Hepatocyte (in vitro differentiated cells): ENCODE data around the gene PMCH. TPM values are rescaled to one million over a fixed set of nuclear protein-coding genes. Genes with fewer than 3 reads are reported as not detected.

Source experiments
- DNase-seq: peaks from one replicate; pipeline ENCODE4 v3.0.0-alpha.2; 2016; ENCODE audit warnings: low spot score
- H2AFZ ChIP-seq: fragments of 200-600 bp; sonication (generic); 2 replicates; pipeline ENCODE4 v1.6.0; 2016; ENCODE audit warnings: antibody characterized with exemption, mild to moderate bottlenecking
- H3K27ac ChIP-seq: fragments of 200-600 bp; sonication (generic); 2 replicates; pipeline ENCODE4 v1.5.1; 2016; ENCODE audit warnings: mild to moderate bottlenecking
- H3K27me3 ChIP-seq: fragments of 200-600 bp; sonication (generic); 2 replicates; pipeline ENCODE4 v1.6.1; 2016
- H3K36me3 ChIP-seq: fragments of 200-600 bp; sonication (generic); replicated peaks from 2 replicates; pipeline ENCODE4 v1.5.1; 2016; ENCODE audit warnings: low read depth; ENCODE audit not compliant: insufficient read depth
- H3K4me1 ChIP-seq: fragments of 200-600 bp; sonication (generic); 2 replicates; pipeline ENCODE4 v1.5.1; 2016; ENCODE audit warnings: mild to moderate bottlenecking, moderate library complexity; ENCODE audit not compliant: insufficient read depth
- H3K4me2 ChIP-seq: fragments of 200-600 bp; sonication (generic); 2 replicates; pipeline ENCODE4 v1.6.0; 2016
- H3K4me3 ChIP-seq: fragments of 200-600 bp; sonication (generic); 2 replicates; pipeline ENCODE4 v1.5.1; 2016; ENCODE audit warnings: mild to moderate bottlenecking
- H3K79me2 ChIP-seq: fragments of 200-600 bp; sonication (generic); 2 replicates; pipeline ENCODE4 v1.6.0; 2017; ENCODE audit warnings: mild to moderate bottlenecking
- H3K9me2 ChIP-seq: fragments of 200-600 bp; sonication (generic); replicated peaks from 2 replicates; pipeline ENCODE4 v1.6.0; 2017; ENCODE audit warnings: mild to moderate bottlenecking; ENCODE audit not compliant: insufficient read depth
- H3K9me3 ChIP-seq: fragments of 200-600 bp; sonication (generic); 2 replicates; pipeline ENCODE4 v1.5.1; 2016; ENCODE audit warnings: low read depth, mild to moderate bottlenecking
- H4K20me1 ChIP-seq: fragments of 200-600 bp; sonication (generic); 2 replicates; pipeline ENCODE4 v1.6.0; 2016; ENCODE audit warnings: mild to moderate bottlenecking; ENCODE audit not compliant: insufficient read depth, poor library complexity, severe bottlenecking
- CTCF ChIP-seq: fragments of 200-600 bp; sonication (generic); IDR thresholded peaks from 2 replicates; pipeline ENCODE4 v1.5.1; 2016; ENCODE audit warnings: antibody characterized with exemption, mild to moderate bottlenecking; ENCODE audit not compliant: poor library complexity
- EZH2 ChIP-seq: fragments of 200-600 bp; sonication (generic); IDR thresholded peaks from 2 replicates; pipeline ENCODE4 v1.6.1; 2016; ENCODE audit warnings: antibody characterized with exemption, mild to moderate bottlenecking, borderline replicate concordance
- EZH2phosphoT487 ChIP-seq: fragments of 200-600 bp; sonication (generic); IDR thresholded peaks from one replicate; pipeline ENCODE4 v1.6.1; 2018; ENCODE audit warnings: antibody characterized with exemption, mild to moderate bottlenecking, low read depth, moderate library complexity; ENCODE audit not compliant: unreplicated experiment, severe bottlenecking
- WGBS: methylation state at CpG from one replicate; pipeline ENCODE4 v1.1.6; 2016; ENCODE audit warnings: low lambda C conversion rate; ENCODE audit errors: missing lambda C conversion rate; 5-methylcytosine and 5-hydroxymethylcytosine counted together
- polyA plus RNA-seq: library from polyadenylated mRNA; unstranded; fragments of >200 nt; fragmentation: Nextera tagmentation; extraction: Ambion mirVana; gene quantifications from 2 replicates; pipeline ENCODE4 v1.2.1, GENCODE V29; 2016
- total RNA-seq: library from RNA; depleted of rRNA; stranded (reverse); fragments of >200 nt; gene quantifications from 2 replicates; pipeline ENCODE4 v1.2.3, GENCODE V29; 2014

Gene PMCH
- total and polyA plus RNA-seq, 2 experiments from 2014 or later, result not detected

DNA sequence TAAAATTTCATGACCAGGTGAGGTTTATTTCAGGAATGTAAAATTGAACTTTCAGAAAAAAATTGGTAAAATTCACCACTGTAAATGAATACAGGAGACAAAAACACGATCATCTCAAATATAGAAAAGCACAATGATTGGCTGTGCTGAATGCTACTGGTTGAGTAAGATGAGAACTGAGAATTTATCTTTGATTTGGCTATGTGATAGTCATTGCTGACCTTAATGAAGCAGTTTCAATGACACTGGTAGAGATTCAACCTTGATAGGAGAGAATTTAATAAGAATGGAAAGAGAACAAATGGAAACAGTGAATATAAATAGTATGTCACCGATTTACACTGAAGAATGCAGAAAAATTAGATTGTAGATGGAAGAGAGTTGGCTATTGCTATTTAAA is 6.4 kb upstream of the PMCH start:
- no peak overlapping the region for H2AFZ ChIP-seq
- H3K4me1 ChIP-seq, result no peaks in the 10 kb centered on the region
- no peaks in the 10 kb centered on the region for H3K27me3 ChIP-seq
- H3K9me2 ChIP-seq, result no peaks in the 10 kb centered on the region
- peaks cover 6% of the 10 kb centered on the region for H3K9me3 ChIP-seq
- H3K4me3 ChIP-seq, result no peak overlapping the region
- no peak for DNase-seq
- H3K4me2 ChIP-seq, result no peak overlapping the region
- 95% methylated on average over 2 of the region's 2 CpGs for WGBS
- no peaks in the 10 kb centered on the region for H3K36me3 ChIP-seq
- no peaks in the 10 kb centered on the region for H4K20me1 ChIP-seq
- no peak for TF ChIP-seq CTCF
- TF ChIP-seq EZH2, result no peak
- no peak for TF ChIP-seq EZH2phosphoT487
- no peak overlapping the region for H3K27ac ChIP-seq
- H3K79me2 ChIP-seq, result no peaks in the 10 kb centered on the region

- H2AFZ ChIP-seq, result no peak overlapping the region
- no peaks in the 10 kb centered on the region for H3K9me2 ChIP-seq
- H3K27me3 ChIP-seq, result no peaks in the 10 kb centered on the region
- H3K4me1 ChIP-seq, result no peaks in the 10 kb centered on the region
- no peaks in the 10 kb centered on the region for H4K20me1 ChIP-seq
- H3K9me3 ChIP-seq, result no peaks in the 10 kb centered on the region
- H3K79me2 ChIP-seq, result no peaks in the 10 kb centered on the region
- H3K27ac ChIP-seq, result no peak overlapping the region
- H3K4me3 ChIP-seq, result no peak overlapping the region
- 90% methylated on average over 4 of the region's 4 CpGs for WGBS
- no peaks in the 10 kb centered on the region for H3K36me3 ChIP-seq
- no peak for DNase-seq
- TF ChIP-seq EZH2phosphoT487, result no peak
- H3K4me2 ChIP-seq, result no peak overlapping the region
Observed at GRCh38 chr12:102202556-102202955, 4.9 kb upstream of the PMCH start.

GRCh38 chr12:102201436-102202061 is 3.9 kb upstream of the PMCH start:
- no peak overlapping the region for H3K4me2 ChIP-seq
- H2AFZ ChIP-seq, result no peak overlapping the region
- no peaks in the 10 kb centered on the region for H3K27me3 ChIP-seq
- TF ChIP-seq EZH2, result no peak
- no peak for TF ChIP-seq EZH2phosphoT487
- no peak for TF ChIP-seq CTCF
- no peaks in the 10 kb centered on the region for H3K9me2 ChIP-seq
- H3K4me3 ChIP-seq, result no peak overlapping the region
- H3K36me3 ChIP-seq, result no peaks in the 10 kb centered on the region
- H4K20me1 ChIP-seq, result no peaks in the 10 kb centered on the region
- H3K79me2 ChIP-seq, result no peaks in the 10 kb centered on the region
- 98% methylated on average over 3 of the region's 3 CpGs for WGBS
- H3K4me1 ChIP-seq, result no peaks in the 10 kb centered on the region
- no peak for DNase-seq
- H3K27ac ChIP-seq, result no peak overlapping the region
- no peaks in the 10 kb centered on the region for H3K9me3 ChIP-seq

DNA sequence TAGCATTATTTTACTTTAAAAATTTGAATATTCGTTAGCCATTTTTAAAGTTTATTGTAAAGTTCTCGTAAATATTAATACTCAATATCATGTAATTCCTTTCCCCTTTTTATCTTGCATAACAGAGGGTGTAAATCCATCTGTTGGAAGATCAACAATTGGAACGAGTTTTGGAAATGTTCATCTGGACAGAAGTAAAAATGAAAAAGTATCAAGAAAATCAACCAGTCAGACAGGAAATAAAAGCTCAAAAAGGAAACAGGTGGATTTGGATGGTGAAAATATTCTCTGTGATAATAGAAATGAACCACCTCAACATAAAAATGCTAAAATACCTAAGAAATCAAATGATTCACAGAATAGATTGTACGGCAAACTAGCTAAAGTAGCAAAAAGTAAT is 1.8 kb downstream of the PMCH start:
- Histone ChIP-seq H3K4me1 (no peaks in the 10 kb centered on the region), H3K9me3 (no peaks in the 10 kb centered on the region), H3K4me2 (no peak overlapping the region), H2AFZ (no peak overlapping the region), H3K9me2 (no peaks in the 10 kb centered on the region), H3K79me2 (no peaks in the 10 kb centered on the region), H3K4me3 (no peak overlapping the region), H3K27me3 (no peaks in the 10 kb centered on the region), H3K36me3 (no peaks in the 10 kb centered on the region), H4K20me1 (no peaks in the 10 kb centered on the region), H3K27ac (no peak overlapping the region)
- DNase-seq, result no peak
- WGBS, result 92% methylated on average over 4 of the region's 4 CpGs
- no peak for TF ChIP-seq CTCF
- no peak for TF ChIP-seq EZH2
- no peak for TF ChIP-seq EZH2phosphoT487
